ENCODE results near the gene SGCB.

- no peak for TF ChIP-seq CTCF (IDR thresholded peaks at IDR 0.05)
- TF ChIP-seq POLR2A (IDR thresholded peaks at IDR 0.05) = no peak
Observed at GRCh38 chr4:52059372-52059771, 21.3 kb upstream of the SGCB start.
